Osteocyte (in vitro differentiated cells): ENCODE measurements around the gene CFAP46. TPM values are rescaled to one million over a fixed set of nuclear protein-coding genes. Genes with fewer than 3 reads are reported as not detected.

Experiments used
- DNase-seq: peaks from one replicate; pipeline ENCODE4 v3.0.0; 2021; ENCODE audit warnings: mixed read lengths; ENCODE audit not compliant: unreplicated experiment; ENCODE audit errors: extremely low spot score
- H3K27ac Mint-ChIP-seq: one replicate; pipeline ENCODE4 v1.8.0; 2021; ENCODE audit warnings: mild to moderate bottlenecking, mixed read lengths; ENCODE audit not compliant: unreplicated experiment
- H3K27me3 Mint-ChIP-seq: one replicate; pipeline ENCODE4 v1.8.0; 2021; ENCODE audit warnings: mixed read lengths; ENCODE audit not compliant: unreplicated experiment
- H3K36me3 Mint-ChIP-seq: one replicate; pipeline ENCODE4 v1.8.0; 2021; ENCODE audit warnings: mixed read lengths; ENCODE audit not compliant: unreplicated experiment
- H3K4me1 Mint-ChIP-seq: one replicate; pipeline ENCODE4 v1.8.0; 2021; ENCODE audit warnings: mixed read lengths; ENCODE audit not compliant: unreplicated experiment
- H3K4me3 Mint-ChIP-seq: one replicate; pipeline ENCODE4 v1.8.0; 2021; ENCODE audit warnings: mild to moderate bottlenecking, moderate library complexity, mixed read lengths; ENCODE audit not compliant: unreplicated experiment
- H3K9me3 Mint-ChIP-seq: one replicate; pipeline ENCODE4 v1.8.0; 2021; ENCODE audit warnings: mixed read lengths; ENCODE audit not compliant: unreplicated experiment
- total RNA-seq: library from RNA; stranded (reverse); gene quantifications from 2 replicates; pipeline ENCODE4 v1.2.1, GENCODE V29; 2021
- TF ChIP-seq, protein P1 (sequence below): fragments of 200-600 bp; sonication (generic); IDR thresholded peaks from 2 replicates; pipeline ENCODE4 v1.5.0; 2021; ENCODE audit warnings: antibody characterized with exemption, mild to moderate bottlenecking, moderate library complexity

CFAP46 gene
- total RNA-seq, 1 donor from 2014 or later = 0.56 TPM

DNA sequence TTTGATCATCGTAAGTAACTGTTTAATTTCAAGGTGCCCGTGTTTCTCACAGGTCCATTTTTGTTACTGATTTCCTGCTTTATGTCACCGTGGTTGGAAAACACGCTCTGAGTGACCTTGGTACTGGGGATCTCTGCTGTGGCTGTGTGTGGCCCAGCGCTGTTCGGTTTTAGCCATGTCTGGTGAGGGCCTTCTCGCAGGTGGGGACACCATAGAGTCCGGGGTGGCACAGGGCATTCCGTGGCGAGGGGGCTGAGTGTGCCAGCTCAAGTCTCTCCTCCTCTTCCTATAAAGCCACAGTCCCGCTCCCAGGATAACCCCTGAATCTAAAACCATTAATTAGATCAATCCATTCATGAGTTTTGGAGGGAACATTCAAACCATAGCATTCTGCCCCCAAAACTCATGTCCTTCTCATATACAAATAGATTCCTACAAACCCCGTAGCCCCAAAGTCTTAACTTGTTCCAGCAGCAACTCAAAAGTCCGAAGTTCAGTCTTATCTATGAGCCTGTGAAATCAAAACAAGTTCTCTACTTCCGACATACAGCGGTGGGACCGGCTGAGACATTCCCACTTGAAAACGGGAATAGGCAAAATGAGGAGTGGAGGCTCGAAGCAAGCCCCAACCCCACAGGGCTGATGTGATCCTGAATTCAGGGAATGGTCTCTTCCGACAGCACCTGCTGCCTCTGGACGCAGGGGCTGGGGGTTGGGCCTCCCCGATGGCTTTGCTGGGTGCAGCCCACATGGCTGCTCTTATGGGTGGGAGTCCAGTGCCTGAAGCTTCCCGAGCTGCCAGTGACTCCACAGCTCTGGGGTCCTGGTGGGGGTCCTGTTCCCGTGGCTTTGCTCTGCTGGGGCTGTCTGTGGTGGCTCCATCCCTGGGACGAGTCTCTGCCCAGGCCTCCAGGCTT, 101.4 kb downstream of the CFAP46 start:
- H3K9me3 Mint-ChIP-seq = peaks cover 11% of the 10 kb centered on the region
- TF ChIP-seq, protein P1, sequence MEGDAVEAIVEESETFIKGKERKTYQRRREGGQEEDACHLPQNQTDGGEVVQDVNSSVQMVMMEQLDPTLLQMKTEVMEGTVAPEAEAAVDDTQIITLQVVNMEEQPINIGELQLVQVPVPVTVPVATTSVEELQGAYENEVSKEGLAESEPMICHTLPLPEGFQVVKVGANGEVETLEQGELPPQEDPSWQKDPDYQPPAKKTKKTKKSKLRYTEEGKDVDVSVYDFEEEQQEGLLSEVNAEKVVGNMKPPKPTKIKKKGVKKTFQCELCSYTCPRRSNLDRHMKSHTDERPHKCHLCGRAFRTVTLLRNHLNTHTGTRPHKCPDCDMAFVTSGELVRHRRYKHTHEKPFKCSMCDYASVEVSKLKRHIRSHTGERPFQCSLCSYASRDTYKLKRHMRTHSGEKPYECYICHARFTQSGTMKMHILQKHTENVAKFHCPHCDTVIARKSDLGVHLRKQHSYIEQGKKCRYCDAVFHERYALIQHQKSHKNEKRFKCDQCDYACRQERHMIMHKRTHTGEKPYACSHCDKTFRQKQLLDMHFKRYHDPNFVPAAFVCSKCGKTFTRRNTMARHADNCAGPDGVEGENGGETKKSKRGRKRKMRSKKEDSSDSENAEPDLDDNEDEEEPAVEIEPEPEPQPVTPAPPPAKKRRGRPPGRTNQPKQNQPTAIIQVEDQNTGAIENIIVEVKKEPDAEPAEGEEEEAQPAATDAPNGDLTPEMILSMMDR = no peak
- H3K27ac Mint-ChIP-seq = no peak overlapping the region
- H3K36me3 Mint-ChIP-seq = peaks cover 4% of the 10 kb centered on the region
- H3K4me3 Mint-ChIP-seq = no peak overlapping the region
- no peaks in the 10 kb centered on the region for H3K4me1 Mint-ChIP-seq
- H3K27me3 Mint-ChIP-seq = peaks cover 2% of the 10 kb centered on the region
- peak; percentile 70 for DNase-seq

DNA sequence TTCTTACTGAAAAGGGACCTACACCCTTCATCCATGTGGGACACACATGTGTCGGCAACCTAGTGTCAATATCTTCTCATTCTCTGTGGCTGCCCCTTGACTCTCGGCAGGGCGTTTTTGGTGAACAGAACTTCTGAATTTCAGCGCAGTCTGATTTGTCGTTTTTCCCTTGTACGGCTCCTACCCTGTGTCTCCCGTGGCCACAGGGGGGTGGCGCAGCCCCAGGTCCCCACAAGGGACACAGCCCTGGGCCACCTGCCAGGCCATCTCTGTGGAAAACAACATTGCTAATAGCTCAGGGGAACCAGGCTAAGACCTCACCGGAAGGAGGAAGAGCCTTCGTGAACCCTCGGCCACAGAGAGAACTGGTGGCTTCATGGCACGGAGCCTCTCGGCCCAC, 103.3 kb downstream of the CFAP46 start:
- no peaks in the 10 kb centered on the region for H3K4me1 Mint-ChIP-seq
- H3K9me3 Mint-ChIP-seq = peaks cover 11% of the 10 kb centered on the region
- H3K4me3 Mint-ChIP-seq = no peak overlapping the region
- H3K36me3 Mint-ChIP-seq = peaks cover 4% of the 10 kb centered on the region
- TF ChIP-seq, protein P1 = no peak
- DNase-seq = peak; percentile 54
- peaks cover 2% of the 10 kb centered on the region for H3K27me3 Mint-ChIP-seq
- no peak overlapping the region for H3K27ac Mint-ChIP-seq

DNA sequence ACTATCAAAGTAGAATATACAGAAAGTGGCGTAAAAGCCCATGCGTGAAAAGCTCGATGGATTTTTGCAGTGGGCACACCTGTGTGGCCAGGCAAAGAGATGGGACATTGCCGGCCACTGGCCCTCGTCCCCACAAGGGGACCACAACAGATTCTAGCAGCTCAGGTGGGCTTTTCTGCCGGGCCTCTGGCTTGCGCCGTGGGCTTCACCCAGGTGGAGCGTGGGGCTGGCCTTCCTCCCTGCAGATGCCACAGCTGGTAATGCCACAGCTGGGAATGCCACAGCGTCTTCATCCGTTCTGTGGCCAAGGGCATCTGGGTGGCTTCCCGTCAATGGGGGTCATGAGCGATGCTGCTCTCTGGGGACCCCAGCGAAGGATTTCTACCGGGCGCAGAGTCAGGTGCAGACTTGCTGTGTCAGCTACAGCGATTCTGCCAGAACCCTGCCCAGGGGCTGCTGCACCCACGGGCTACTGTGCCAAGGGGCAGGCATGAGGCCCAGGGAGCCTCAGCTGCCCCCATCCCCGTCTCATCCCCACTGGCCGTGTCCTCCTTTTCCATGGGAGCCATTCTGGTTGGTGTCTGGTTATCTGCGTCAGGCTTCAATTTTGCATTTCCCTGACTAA, 103.9 kb downstream of the CFAP46 start:
- no peak overlapping the region for H3K27ac Mint-ChIP-seq

DNA sequence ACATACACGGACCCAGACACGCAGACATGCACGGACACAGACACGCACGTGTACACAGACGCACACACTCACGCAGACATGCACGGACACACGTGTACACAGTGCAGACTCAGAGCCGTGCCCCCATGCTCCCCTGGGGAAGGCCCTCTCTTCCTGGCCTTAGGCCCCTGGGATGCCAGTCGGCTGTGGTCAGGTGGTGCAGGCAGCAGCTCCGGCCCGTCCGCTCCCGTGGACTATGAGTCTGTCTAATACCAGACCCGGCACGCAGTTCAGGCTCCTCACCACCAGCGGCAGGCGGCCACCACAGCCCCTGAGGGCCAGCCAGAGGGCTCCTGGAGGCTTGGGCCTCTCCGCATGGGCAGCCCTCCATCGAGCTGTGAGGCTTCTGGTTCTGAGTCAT, 104.5 kb downstream of the CFAP46 start:
- peaks cover 11% of the 10 kb centered on the region for H3K9me3 Mint-ChIP-seq
- DNase-seq = no peak
- H3K4me3 Mint-ChIP-seq = no peak overlapping the region
- TF ChIP-seq, protein P1 = no peak
- peaks cover 4% of the 10 kb centered on the region for H3K36me3 Mint-ChIP-seq
- no peaks in the 10 kb centered on the region for H3K4me1 Mint-ChIP-seq
- H3K27ac Mint-ChIP-seq = no peak overlapping the region
- H3K27me3 Mint-ChIP-seq = peaks cover 4% of the 10 kb centered on the region

More for the DNA sequence above, 103.9 kb downstream of the CFAP46 start:
- Mint-ChIP-seq H3K27me3 (peaks cover 2% of the 10 kb centered on the region), H3K9me3 (peaks cover 11% of the 10 kb centered on the region), H3K4me1 (no peaks in the 10 kb centered on the region), H3K4me3 (no peak overlapping the region), H3K36me3 (peaks cover 4% of the 10 kb centered on the region)
- TF ChIP-seq, protein P1 = no peak
- DNase-seq = peak; percentile 82
